CD4-positive, alpha-beta T cell (primary cell): Measurements from ENCODE around the gene SEMA5A. TPM values are rescaled to one million over a fixed set of nuclear protein-coding genes. Genes with fewer than 3 reads are reported as not detected.

Experiments used
- ATAC-seq: fragments of 200-7000 bp; cut with Tn5 transposase; one replicate; pipeline ENCODE4 v1.10.0; 2022; ENCODE audit warnings: mild to moderate bottlenecking; ENCODE audit not compliant: poor library complexity
- CTCF ChIA-PET: fragments of 350-600 bp; sonication (Branson Sonifier 250); formaldehyde crosslinking; loops from one replicate; lab custom pipeline; 2021; ENCODE audit warnings: antibody characterized with exemption, inconsistent platforms; lab: Charles Lee
- POLR2A ChIA-PET: fragments of 350-600 bp; sonication (Branson Sonifier 250); formaldehyde crosslinking; loops from one replicate; lab custom pipeline; 2021; ENCODE audit warnings: antibody characterized with exemption, inconsistent platforms; lab: Charles Lee
- DNase-seq, 14 experiments: peaks; one replicate each; pipeline ENCODE4 v3.0.0-alpha.2; 2013 to 2020; ENCODE audit warnings: mixed read lengths in 2 of 14
- H3K27ac ChIP-seq, 2 donors: one replicate each; pipeline versions ENCODE4 v1.5.1 to v1.7.0; 2013; ENCODE audit warnings: low read length in 2 of 2, low read depth in 1 of 2, mild to moderate bottlenecking in 1 of 2
- H3K27me3 ChIP-seq, 2 experiments: 1 replicate in 1 of 2; 2 replicates in 1 of 2; pipeline versions ENCODE4 v1.6.1 to v1.7.0; 2013; ENCODE audit warnings: low read length in 2 of 2, control low read depth in 1 of 2, mild to moderate bottlenecking in 1 of 2, moderate library complexity in 1 of 2; ENCODE audit not compliant: insufficient read depth in 2 of 2, control insufficient read depth in 1 of 2
- H3K36me3 ChIP-seq: one replicate; pipeline ENCODE4 v1.6.1; 2013; ENCODE audit warnings: low read length, control low read depth; ENCODE audit not compliant: insufficient read depth
- H3K4me1 ChIP-seq: one replicate; pipeline ENCODE4 v1.6.1; 2013; ENCODE audit warnings: low read length, control low read depth; ENCODE audit not compliant: insufficient read depth
- H3K4me3 ChIP-seq: one replicate; pipeline ENCODE4 v1.5.1; 2013; ENCODE audit warnings: mild to moderate bottlenecking, low read length, moderate library complexity
- H3K9me3 ChIP-seq, 2 experiments: 1 replicate in 1 of 2; 2 replicates in 1 of 2; pipeline versions ENCODE4 v1.6.1 to v1.7.0; 2013; ENCODE audit warnings: low read length in 2 of 2, mild to moderate bottlenecking in 2 of 2, control low read depth in 1 of 2, moderate library complexity in 1 of 2; ENCODE audit not compliant: control insufficient read depth in 1 of 2, insufficient read depth in 1 of 2
- H3K27ac Mint-ChIP-seq: one replicate; pipeline ENCODE4 v1.8.0; 2020; ENCODE audit warnings: mixed read lengths
- H3K27me3 Mint-ChIP-seq: one replicate; pipeline ENCODE4 v1.8.0; 2021; ENCODE audit warnings: mixed read lengths
- H3K36me3 Mint-ChIP-seq: one replicate; pipeline ENCODE4 v1.8.0; 2021; ENCODE audit warnings: low read depth, mixed read lengths
- H3K4me1 Mint-ChIP-seq: one replicate; pipeline ENCODE4 v1.8.0; 2021; ENCODE audit warnings: low read depth, mixed read lengths
- H3K4me3 Mint-ChIP-seq: one replicate; pipeline ENCODE4 v1.8.0; 2020; ENCODE audit warnings: mild to moderate bottlenecking, mixed read lengths
- H3K9me3 Mint-ChIP-seq: one replicate; pipeline ENCODE4 v1.8.0; 2020; ENCODE audit warnings: mixed read lengths
- CTCF ChIP-seq: fragments of 200-600 bp; IDR thresholded peaks from one replicate; pipeline ENCODE4 v1.8.0; 2022; ENCODE audit warnings: antibody characterized with exemption, mild to moderate bottlenecking
- intact Hi-C, 2 experiments: fragments of 100-400 bp; cut with DNase I in 1 of 2; cut with micrococcal nuclease in 1 of 2; formaldehyde crosslinking; loops; one replicate each; pipeline versions ENCODE4 v1.15.1 to v1.9.0; 2023 to 2025; cut with DNase I, micrococcal nuclease
- total RNA-seq, 174 experiments: library from RNA in 2 of 174; stranded (reverse) in 2 of 174; gene quantifications; one replicate each; pipeline ENCODE4 v1.2.3 and lab custom pipeline; 2021 to 2026

SEMA5A gene
- total RNA-seq, 2 experiments from 2014 or later, result 2.0 to 2.9 TPM

GRCh38 chr5:9103290-9103689 is 442.6 kb downstream of the SEMA5A start:
- no peaks in the 10 kb centered on the region for H3K27me3 Mint-ChIP-seq
- ChIA-PET POLR2A (no interaction called here), CTCF (no interaction called here)

GRCh38 chr5:9099689-9100088 is 446.2 kb downstream of the SEMA5A start:
- H3K4me1 ChIP-seq, result no peaks in the 10 kb centered on the region
- no peak overlapping the region for H3K27ac Mint-ChIP-seq
- DNase-seq (no peak), ATAC-seq (no peak)
- no peaks in the 10 kb centered on the region for H3K36me3 ChIP-seq
- no peak overlapping the region for H3K4me3 ChIP-seq
- no peaks in the 10 kb centered on the region for H3K27me3 ChIP-seq
- peaks cover 0 to 6% of the 10 kb centered on the region in 2 experiments for H3K9me3 ChIP-seq
- no peak overlapping the region for H3K27ac ChIP-seq
- TF ChIP-seq CTCF, result no peak
- intact Hi-C loops, result no loop called here
- CTCF ChIA-PET, result no interaction called here
- no peaks in the 10 kb centered on the region for H3K4me1 Mint-ChIP-seq
- H3K4me3 Mint-ChIP-seq, result no peak overlapping the region
- H3K36me3 Mint-ChIP-seq, result no peaks in the 10 kb centered on the region
- no peaks in the 10 kb centered on the region for H3K9me3 Mint-ChIP-seq
- H3K27me3 Mint-ChIP-seq, result no peaks in the 10 kb centered on the region
- POLR2A ChIA-PET, result no interaction called here

More at GRCh38 chr5:9103290-9103689, 442.6 kb downstream of the SEMA5A start:
- intact Hi-C loops, result no loop called here
- Histone ChIP-seq H3K4me3 (no peak overlapping the region), H3K27me3 (no peaks in the 10 kb centered on the region), H3K4me1 (no peaks in the 10 kb centered on the region), H3K27ac (no peak overlapping the region), H3K9me3 (peaks cover 0 to 6% of the 10 kb centered on the region in 2 experiments), H3K36me3 (no peaks in the 10 kb centered on the region)
- Mint-ChIP-seq H3K27ac (no peak overlapping the region), H3K4me1 (no peaks in the 10 kb centered on the region), H3K4me3 (no peak overlapping the region), H3K36me3 (no peaks in the 10 kb centered on the region), H3K9me3 (no peaks in the 10 kb centered on the region)
- ATAC-seq (no peak), DNase-seq (no peak)
- TF ChIP-seq CTCF, result no peak

- H3K36me3 Mint-ChIP-seq, result no peaks in the 10 kb centered on the region
- no peak for TF ChIP-seq CTCF
- intact Hi-C loops, result no loop called here
- POLR2A ChIA-PET, result no interaction called here
- H3K4me3 Mint-ChIP-seq, result no peak overlapping the region
- CTCF ChIA-PET, result no interaction called here
- Histone ChIP-seq H3K27ac (no peak overlapping the region), H3K4me1 (no peaks in the 10 kb centered on the region), H3K4me3 (no peak overlapping the region), H3K36me3 (no peaks in the 10 kb centered on the region), H3K9me3 (peaks cover 0 to 3% of the 10 kb centered on the region in 2 experiments), H3K27me3 (no peaks in the 10 kb centered on the region)
- no peaks in the 10 kb centered on the region for H3K27me3 Mint-ChIP-seq
- no peak overlapping the region for H3K27ac Mint-ChIP-seq
- H3K9me3 Mint-ChIP-seq, result no peaks in the 10 kb centered on the region
- no peak for DNase-seq
- H3K4me1 Mint-ChIP-seq, result no peaks in the 10 kb centered on the region
- no peak for ATAC-seq
Observed at GRCh38 chr5:9098990-9099389, 446.9 kb downstream of the SEMA5A start.
